HG02870 (cell line): Measurements from ENCODE around the gene DUSP8.

ENCODE experiments used
- ATAC-seq: cut with Tn5 transposase; IDR thresholded peaks from one replicate; pipeline ENCODE4 v1.9.1; 2021; ENCODE audit warnings: mild to moderate bottlenecking, moderate library complexity; ENCODE audit not compliant: unreplicated experiment

DUSP8 gene

GRCh38 chr11:1536065-1536843 lies 35.8 kb downstream of the DUSP8 start:
- no peak for ATAC-seq

GRCh38 chr11:1534682-1535081 lies 37.4 kb downstream of the DUSP8 start:
- ATAC-seq: no peak

GRCh38 chr11:1534171-1534570 lies 37.9 kb downstream of the DUSP8 start:
- ATAC-seq: no peak

- ATAC-seq: no peak
These were observed 38.7 kb downstream of the DUSP8 start for GRCh38 chr11:1533342-1533725.

- ATAC-seq: no peak
These were observed 39.3 kb downstream of the DUSP8 start for GRCh38 chr11:1532606-1533341.

GRCh38 chr11:1532014-1532586 lies 40.0 kb downstream of the DUSP8 start:
- ATAC-seq: no peak

- no peak for ATAC-seq
These were observed 40.5 kb downstream of the DUSP8 start for GRCh38 chr11:1531449-1532013.

GRCh38 chr11:1530686-1531448 lies 41.2 kb downstream of the DUSP8 start:
- ATAC-seq: no peak

- no peak for ATAC-seq
These were observed 42.3 kb downstream of the DUSP8 start for GRCh38 chr11:1529774-1530173.

- ATAC-seq: no peak
These were observed 42.8 kb downstream of the DUSP8 start for GRCh38 chr11:1529286-1529685.

GRCh38 chr11:1528710-1529109 lies 43.4 kb downstream of the DUSP8 start:
- ATAC-seq: no peak

GRCh38 chr11:1526785-1527184 lies 45.3 kb downstream of the DUSP8 start:
- ATAC-seq: no peak

- ATAC-seq: no peak
These were observed 48.3 kb downstream of the DUSP8 start for GRCh38 chr11:1523779-1524178.

- no peak for ATAC-seq
These were observed 49.0 kb downstream of the DUSP8 start for GRCh38 chr11:1523077-1523476.

- peak; percentile 39 for ATAC-seq
These were observed 50.0 kb downstream of the DUSP8 start for GRCh38 chr11:1522081-1522424.

GRCh38 chr11:1521382-1522080 lies 50.5 kb downstream of the DUSP8 start:
- peak; percentile 76 for ATAC-seq

GRCh38 chr11:1520663-1521267 lies 51.3 kb downstream of the DUSP8 start:
- ATAC-seq: no peak

GRCh38 chr11:1520209-1520662 lies 51.8 kb downstream of the DUSP8 start:
- ATAC-seq: no peak

- ATAC-seq: no peak
These were observed 52.8 kb downstream of the DUSP8 start for GRCh38 chr11:1519028-1520010.
